IMR-90 (cell line): ENCODE data around the gene C11orf54. TPM values are rescaled to one million over a fixed set of nuclear protein-coding genes. Genes with fewer than 3 reads are reported as not detected.

Experiments used
- ATAC-seq: fragments of 200-7000 bp; cut with Tn5 transposase; 2 replicates; pipeline ENCODE4 v1.9.1; 2020; ENCODE audit warnings: low read depth, mild to moderate bottlenecking, moderate library complexity
- BruUV-seq: library from RNA; stranded (reverse); fragments of 400-500 nt; replicated peaks from 2 replicates; lab custom pipeline; 2021; lab: Mats Ljungman, UMichigan
- CTCF ChIA-PET: fragments of 300-600 bp; formaldehyde crosslinking; extraction: SDS; loops from one replicate; lab custom pipeline; 2021; ENCODE audit warnings: antibody characterized with exemption; lab: Yijun Ruan, JAX
- POLR2A ChIA-PET: fragments of 300-600 bp; sonication (Branson Sonifier 250); formaldehyde crosslinking; loops from one replicate; lab custom pipeline; 2022; ENCODE audit warnings: antibody characterized with exemption; ENCODE audit not compliant: unreplicated experiment; lab: Charles Lee
- DNase-seq: peaks from one replicate; pipeline ENCODE4 v3.0.0; 2013
- H2AFZ ChIP-seq: replicated peaks from 2 replicates; pipeline ENCODE3; 2013; ENCODE audit warnings: low read length, mild to moderate bottlenecking; ENCODE audit not compliant: poor library complexity
- H2AK5ac ChIP-seq: 2 replicates; pipeline ENCODE4 v1.6.1; 2013; ENCODE audit warnings: low read depth, low read length, inconsistent platforms
- H2AK9ac ChIP-seq: replicated peaks from 2 replicates; pipeline ENCODE3; 2013; ENCODE audit warnings: mild to moderate bottlenecking, low read depth, low read length, moderate library complexity; ENCODE audit not compliant: poor library complexity
- H2BK120ac ChIP-seq: 2 replicates; pipeline ENCODE4 v1.6.1; 2013; ENCODE audit warnings: low read depth, low read length, inconsistent platforms
- H2BK15ac ChIP-seq: 3 replicates; pipeline ENCODE4 v1.6.1; 2013; ENCODE audit warnings: low read depth, low read length, inconsistent platforms
- H2BK20ac ChIP-seq: 2 replicates; pipeline ENCODE4 v1.6.1; 2013; ENCODE audit warnings: low read depth, mild to moderate bottlenecking, inconsistent platforms, low read length, moderate library complexity
- H2BK5ac ChIP-seq: 2 replicates; pipeline ENCODE4 v1.6.1; 2013; ENCODE audit warnings: mild to moderate bottlenecking, low read depth, low read length, inconsistent platforms; ENCODE audit not compliant: poor library complexity, severe bottlenecking
- H3K14ac ChIP-seq: replicated peaks from 2 replicates; pipeline ENCODE4 v1.6.1; 2013; ENCODE audit warnings: low read depth, low read length, inconsistent platforms
- H3K18ac ChIP-seq: 2 replicates; pipeline ENCODE4 v1.6.1; 2013; ENCODE audit warnings: low read depth, low read length, control low read depth
- H3K23ac ChIP-seq: 2 replicates; pipeline ENCODE4 v1.6.1; 2013; ENCODE audit warnings: low read depth, low read length, inconsistent platforms
- H3K27ac ChIP-seq: 2 replicates; pipeline ENCODE4 v1.5.1; 2013; ENCODE audit warnings: mild to moderate bottlenecking, control low read depth, low read length; ENCODE audit not compliant: insufficient read depth
- H3K27me3 ChIP-seq: 2 replicates; pipeline ENCODE4 v1.6.1; 2013; ENCODE audit warnings: low read length; ENCODE audit not compliant: control insufficient read depth, insufficient read depth
- H3K36me3 ChIP-seq: 2 replicates; pipeline ENCODE4 v1.6.1; 2013; ENCODE audit warnings: low read length, mixed read lengths; ENCODE audit not compliant: control insufficient read depth, insufficient read depth
- H3K4ac ChIP-seq: 2 replicates; pipeline ENCODE4 v1.6.1; 2013; ENCODE audit warnings: low read depth, low read length, inconsistent platforms
- H3K4me1 ChIP-seq: 2 replicates; pipeline ENCODE4 v1.6.1; 2013; ENCODE audit warnings: low read length, mixed read lengths; ENCODE audit not compliant: control insufficient read depth, insufficient read depth
- H3K4me2 ChIP-seq: 2 replicates; pipeline ENCODE4 v1.6.1; 2013; ENCODE audit warnings: low read depth, mild to moderate bottlenecking, control low read depth, low read length, moderate library complexity
- H3K4me3 ChIP-seq: 2 replicates; pipeline ENCODE4 v1.5.1; 2013; ENCODE audit warnings: low read depth, mild to moderate bottlenecking, control low read depth, low read length, moderate library complexity; ENCODE audit not compliant: insufficient read depth
- H3K56ac ChIP-seq: 2 replicates; pipeline ENCODE4 v1.6.1; 2013; ENCODE audit warnings: low read length, inconsistent platforms; ENCODE audit not compliant: insufficient read depth; ENCODE audit errors: extremely low read depth
- H3K79me1 ChIP-seq, 2 experiments: 2 replicates each; pipeline ENCODE4 v1.6.1; 2013; ENCODE audit warnings: low read length in 2 of 2, inconsistent platforms in 1 of 2, low read depth in 1 of 2
- H3K9ac ChIP-seq: 2 replicates; pipeline ENCODE4 v1.6.1; 2013; ENCODE audit warnings: low read depth, low read length, control low read depth
- H3K9me1 ChIP-seq: 2 replicates; pipeline ENCODE4 v1.6.1; 2013; ENCODE audit warnings: low read length, inconsistent platforms; ENCODE audit not compliant: insufficient read depth
- H3K9me3 ChIP-seq: 2 replicates; pipeline ENCODE4 v1.6.1; 2013; ENCODE audit warnings: low read length; ENCODE audit not compliant: control insufficient read depth, insufficient read depth
- H4K20me1 ChIP-seq: 2 replicates; pipeline ENCODE4 v1.6.1; 2013; ENCODE audit warnings: low read length, inconsistent platforms; ENCODE audit not compliant: insufficient read depth
- H4K5ac ChIP-seq: 2 replicates; pipeline ENCODE4 v1.6.1; 2013; ENCODE audit warnings: mild to moderate bottlenecking, low read depth, low read length, control low read depth
- H4K8ac ChIP-seq, 2 experiments: 2 replicates each; pipeline ENCODE4 v1.6.1; 2013; ENCODE audit warnings: low read depth in 2 of 2, low read length in 2 of 2, control low read depth in 1 of 2, inconsistent platforms in 1 of 2
- H4K91ac ChIP-seq: 2 replicates; pipeline ENCODE4 v1.6.1; 2013; ENCODE audit warnings: low read depth, low read length, inconsistent platforms; ENCODE audit not compliant: insufficient read depth
- BHLHE40 ChIP-seq: fragments of 150-350 bp; IDR thresholded peaks from 2 replicates; pipeline ENCODE4 v1.6.1; 2016; ENCODE audit warnings: mild to moderate bottlenecking, low read depth, low read length
- CTCF ChIP-seq: conservative IDR thresholded peaks from 2 replicates; pipeline ENCODE4 v1.5.1; 2012; ENCODE audit warnings: mild to moderate bottlenecking, low read depth, low read length, improper control_type of control experiment
- NFE2L2 ChIP-seq: fragments of 150-350 bp; IDR thresholded peaks from 2 replicates; pipeline ENCODE4 v1.6.1; 2016; ENCODE audit warnings: low read depth, mild to moderate bottlenecking, low read length
- POLR2A ChIP-seq: IDR thresholded peaks from 2 replicates; pipeline ENCODE4 v1.6.1; 2012; ENCODE audit warnings: mild to moderate bottlenecking, low read depth, low read length
- RCOR1 ChIP-seq: IDR thresholded peaks from 2 replicates; pipeline ENCODE4 v1.6.1; 2012; ENCODE audit warnings: mild to moderate bottlenecking, low read length, improper control_type of control experiment; ENCODE audit not compliant: insufficient replicate concordance
- RFX5 ChIP-seq: IDR thresholded peaks from 2 replicates; pipeline ENCODE4 v1.8.0; 2012; ENCODE audit warnings: low read depth, mild to moderate bottlenecking, low read length, moderate library complexity
- SMC3 ChIP-seq: fragments of 150-350 bp; IDR thresholded peaks from 2 replicates; pipeline ENCODE4 v1.6.1; 2016; ENCODE audit warnings: low read depth, mild to moderate bottlenecking, antibody characterized with exemption, low read length, moderate library complexity
- USF2 ChIP-seq: fragments of 150-350 bp; IDR thresholded peaks from 2 replicates; pipeline ENCODE4 v1.6.1; 2017; ENCODE audit warnings: mild to moderate bottlenecking, antibody characterized with exemption, low read length, low read depth
- WGBS, 2 experiments: methylation state at CpG; one replicate each; pipeline versions ENCODE4 v1.1.5 to v1.1.7; 2013; ENCODE audit warnings: missing lambda C conversion rate in 2 of 2; ENCODE audit not compliant: insufficient read length in 1 of 2; ENCODE audit errors: extremely low coverage in 2 of 2; 5-methylcytosine and 5-hydroxymethylcytosine counted together
- dilution Hi-C: fragments of 300-500 bp; cut with HindIII; formaldehyde crosslinking; loops from one replicate; pipeline ENCODE4 v1.14.3; 2018; ENCODE audit warnings: low sequenced_read_pairs; ENCODE audit not compliant: unreplicated experiment
- in situ Hi-C: fragments of 300-500 bp; cut with MboI; formaldehyde crosslinking; loops from 3 replicates; pipeline ENCODE4 v1.14.3; 2019; ENCODE audit warnings: low sequenced_read_pairs, inconsistent platforms, mixed read lengths
- intact Hi-C: fragments of 100-400 bp; cut with micrococcal nuclease; formaldehyde crosslinking; loops from 2 replicates; pipeline ENCODE4 v1.10.0; 2022
- polyA plus RNA-seq, 3 experiments: library from polyadenylated mRNA; depleted of rRNA; stranded (reverse); fragments of >200 nt; gene quantifications; 2 replicates each; pipeline ENCODE4 v1.2.3, GENCODE V29; 2012; ENCODE audit warnings: low replicate concordance in 1 of 3
- total RNA-seq: library from RNA; depleted of rRNA; stranded (reverse); fragments of >200 nt; gene quantifications from 2 replicates; pipeline ENCODE4 v1.2.3, GENCODE V29; 2012
- TF ChIP-seq, protein P1 (sequence below): fragments of 150-350 bp; IDR thresholded peaks from 2 replicates; pipeline ENCODE4 v1.6.1; 2016; ENCODE audit warnings: low read depth, mild to moderate bottlenecking, low read length, moderate library complexity, borderline replicate concordance

C11orf54 gene
- total and polyA plus RNA-seq, 2 of the 4 experiments (the other 2 are of a cell fraction), result 13.7 to 16.0 TPM

DNA sequence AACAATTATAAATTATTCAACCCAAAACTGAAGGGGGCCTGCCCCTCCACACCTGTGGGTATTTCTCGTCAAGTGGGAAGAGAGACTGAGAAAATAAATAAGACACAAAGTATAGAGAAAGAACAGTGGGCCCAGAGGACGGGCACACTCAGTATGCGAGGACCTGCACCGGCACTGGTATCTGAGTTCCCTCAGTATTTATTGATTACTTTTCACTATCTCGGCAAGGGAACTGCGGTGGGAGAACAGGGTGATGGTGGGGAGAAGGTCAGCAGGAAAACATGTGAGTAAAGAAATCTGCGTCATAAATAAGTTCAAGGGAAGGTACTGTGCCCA lies 3.2 kb downstream of the C11orf54 start:
- H2BK20ac ChIP-seq, result no peak overlapping the region
- H3K36me3 ChIP-seq, result peaks cover 16% of the 10 kb centered on the region
- no peak overlapping the region for H3K27ac ChIP-seq
- no peak overlapping the region for H3K56ac ChIP-seq
- no peak overlapping the region for H2AK5ac ChIP-seq
- no peak overlapping the region for H3K9ac ChIP-seq
- BruUV-seq, result no TSS peak
- DNase-seq (no peak), ATAC-seq (no peak)
- no peak overlapping the region for H3K4me3 ChIP-seq
- peaks cover 7 to 30% of the 10 kb centered on the region in 2 experiments for H3K79me1 ChIP-seq
- no peak overlapping the region for H2AK9ac ChIP-seq
- no peak overlapping the region for H4K8ac ChIP-seq
- dilution Hi-C loops, result no loop called here
- ChIA-PET CTCF (no interaction called here), POLR2A (no interaction called here)
- H2BK5ac ChIP-seq, result no peak overlapping the region
- no peak overlapping the region for H3K4ac ChIP-seq
- no peak overlapping the region for H3K18ac ChIP-seq
- H3K14ac ChIP-seq, result no peak overlapping the region
- no peaks in the 10 kb centered on the region for H3K9me3 ChIP-seq
- H3K23ac ChIP-seq, result no peak overlapping the region
- intact Hi-C loops, result no loop called here
- H2AFZ ChIP-seq, result peak overlapping the region; percentile 43
- H4K20me1 ChIP-seq, result peaks cover 7% of the 10 kb centered on the region
- no peak overlapping the region for H4K5ac ChIP-seq
- no peak for TF ChIP-seq RFX5
- TF ChIP-seq, protein P1, sequence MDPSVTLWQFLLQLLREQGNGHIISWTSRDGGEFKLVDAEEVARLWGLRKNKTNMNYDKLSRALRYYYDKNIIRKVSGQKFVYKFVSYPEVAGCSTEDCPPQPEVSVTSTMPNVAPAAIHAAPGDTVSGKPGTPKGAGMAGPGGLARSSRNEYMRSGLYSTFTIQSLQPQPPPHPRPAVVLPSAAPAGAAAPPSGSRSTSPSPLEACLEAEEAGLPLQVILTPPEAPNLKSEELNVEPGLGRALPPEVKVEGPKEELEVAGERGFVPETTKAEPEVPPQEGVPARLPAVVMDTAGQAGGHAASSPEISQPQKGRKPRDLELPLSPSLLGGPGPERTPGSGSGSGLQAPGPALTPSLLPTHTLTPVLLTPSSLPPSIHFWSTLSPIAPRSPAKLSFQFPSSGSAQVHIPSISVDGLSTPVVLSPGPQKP, result no peak
- TF ChIP-seq SMC3, result no peak
- no peak for TF ChIP-seq BHLHE40
- TF ChIP-seq USF2, result no peak
- TF ChIP-seq POLR2A, result no peak
- TF ChIP-seq CTCF, result no peak
- TF ChIP-seq NFE2L2, result no peak
- no peak for TF ChIP-seq RCOR1
- no peaks in the 10 kb centered on the region for H3K4me1 ChIP-seq
- H3K9me1 ChIP-seq, result 0 out of 2 replicates have a peak, but pooled peaks cover 2% of the 10 kb centered on the region
- in situ Hi-C loops, result no loop called here
- no CpG with 5 or more reads among the region's 7 CpGs for WGBS, 2 experiments
- H3K27me3 ChIP-seq, result no peaks in the 10 kb centered on the region
- 0 out of 2 replicates have a peak overlapping the region, but pooled peaks have one; percentile 6 for H3K4me2 ChIP-seq
- H4K91ac ChIP-seq, result no peak overlapping the region
- H2BK120ac ChIP-seq, result no peak overlapping the region
- H2BK15ac ChIP-seq, result no peak overlapping the region
